Gastroesophageal sphincter (tissue), 3 donors: ENCODE data around the gene AREG.

Source experiments
- CTCF ChIP-seq, 4 experiments: fragments of 200-600 bp in 2 of 4; fragments of 450-650 bp in 2 of 4; sonication (generic) in 1 of 4; IDR thresholded peaks; one replicate each; pipeline ENCODE4 v1.5.1; 2017 to 2019; ENCODE audit warnings: antibody characterized with exemption in 4 of 4, mild to moderate bottlenecking in 2 of 4, moderate library complexity in 2 of 4
- POLR2A ChIP-seq, 2 donors: fragments of 450-650 bp; IDR thresholded peaks; one replicate each; pipeline ENCODE4 v1.6.1; 2017; ENCODE audit warnings: antibody characterized with exemption in 2 of 2, mild to moderate bottlenecking in 2 of 2, moderate library complexity in 1 of 2
- POLR2AphosphoS5 ChIP-seq: sonication (generic); formaldehyde crosslinking; IDR thresholded peaks from one replicate; pipeline ENCODE4 v1.6.1; 2017; ENCODE audit warnings: antibody characterized with exemption

GRCh38 chr4:74400395-74400794, 44.5 kb upstream of the AREG start:
- no peak for TF ChIP-seq POLR2A (IDR thresholded peaks at IDR 0.05)
- no peak for TF ChIP-seq CTCF (IDR thresholded peaks at IDR 0.05)
- TF ChIP-seq POLR2AphosphoS5, result no peak
